A549 (cell line): Measurements from ENCODE around the gene AQP7.

ENCODE experiments used
- POLR2A ChIP-seq: IDR thresholded peaks from 2 replicates; pipeline ENCODE4 v1.6.1; 2012; ENCODE audit warnings: mild to moderate bottlenecking, low read length
- ZNF302 ChIP-seq: fragments of 250-450 bp; sonication (Bioruptor Pico); IDR thresholded peaks from 2 replicates; pipeline ENCODE4 v1.9.0; 2021; ENCODE audit warnings: inconsistent platforms, mild to moderate bottlenecking, moderate library complexity

GRCh38 chr9:33416996-33417395, 14.6 kb upstream of the AQP7 start:
- no peak for TF ChIP-seq POLR2A
- no peak for TF ChIP-seq ZNF302 (CRISPR knock-in tag)
